Ectodermal cell (in vitro differentiated cells): ENCODE data around the gene RTL1.

Experiments used
- H3K27ac ChIP-seq: 2 replicates; pipeline ENCODE4 v1.7.0; 2013; ENCODE audit warnings: mild to moderate bottlenecking, low read depth, low read length; ENCODE audit not compliant: insufficient read depth, poor library complexity, severe bottlenecking
- H3K27me3 ChIP-seq: 2 replicates; pipeline ENCODE4 v1.7.0; 2013; ENCODE audit warnings: mild to moderate bottlenecking, low read length; ENCODE audit not compliant: insufficient read depth, control insufficient read depth, poor library complexity, severe bottlenecking
- H3K36me3 ChIP-seq: one replicate; pipeline ENCODE4 v1.7.0; 2013; ENCODE audit warnings: low read length; ENCODE audit not compliant: control insufficient read depth, insufficient read depth
- H3K4me1 ChIP-seq: one replicate; pipeline ENCODE4 v1.7.0; 2013; ENCODE audit warnings: low read length; ENCODE audit not compliant: control insufficient read depth, insufficient read depth
- H3K4me3 ChIP-seq: 2 replicates; pipeline ENCODE4 v1.7.0; 2013; ENCODE audit warnings: low read depth, low read length, control low read depth; ENCODE audit not compliant: insufficient read depth
- H3K9me3 ChIP-seq: 2 replicates; pipeline ENCODE4 v1.7.0; 2013; ENCODE audit warnings: mild to moderate bottlenecking, low read length, moderate library complexity; ENCODE audit not compliant: control insufficient read depth
- WGBS, 2 experiments: methylation state at CpG; one replicate each; pipeline ENCODE4 v1.1.7; 2013; ENCODE audit warnings: missing lambda C conversion rate in 2 of 2; 5-methylcytosine and 5-hydroxymethylcytosine counted together

The RTL1 gene

GRCh38 chr14:100849115-100849781 is 54.3 kb downstream of the RTL1 start:
- 89 to 92% methylated on average over 8 of the region's 8 CpGs for WGBS, 2 experiments
- H3K36me3 ChIP-seq, result no peaks in the 10 kb centered on the region
- no peak overlapping the region for H3K27ac ChIP-seq
- no peaks in the 10 kb centered on the region for H3K4me1 ChIP-seq
- H3K4me3 ChIP-seq, result no peak overlapping the region
- no peaks in the 10 kb centered on the region for H3K27me3 ChIP-seq
- H3K9me3 ChIP-seq, result no peaks in the 10 kb centered on the region

- no peaks in the 10 kb centered on the region for H3K27me3 ChIP-seq
These were observed 57.1 kb downstream of the RTL1 start for GRCh38 chr14:100846309-100846859.

DNA sequence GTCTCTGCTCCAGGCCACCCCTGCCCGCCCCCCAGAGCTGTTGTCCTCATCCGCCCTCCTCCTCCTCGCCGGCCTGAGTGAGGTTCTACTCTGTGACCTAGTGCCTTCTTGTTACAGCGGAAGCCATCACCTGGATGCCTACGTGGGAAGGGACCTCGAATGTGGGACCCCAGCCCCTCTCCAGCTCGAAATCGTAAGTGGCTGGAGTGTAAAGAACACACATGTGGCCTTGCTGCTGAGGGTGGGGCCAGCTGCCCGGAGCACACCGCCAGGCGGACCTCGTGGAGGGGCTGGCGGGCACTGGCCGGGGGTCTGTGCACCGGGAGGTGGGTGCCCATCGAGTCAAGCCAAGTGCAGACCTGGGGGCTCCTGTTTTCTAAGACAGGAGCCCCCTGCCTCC is 58.2 kb downstream of the RTL1 start:
- 94 to 96% methylated on average over 17 of the region's 17 CpGs for WGBS, 2 experiments
- Histone ChIP-seq H3K9me3 (no peaks in the 10 kb centered on the region), H3K27me3 (no peaks in the 10 kb centered on the region), H3K4me3 (no peak overlapping the region), H3K36me3 (no peaks in the 10 kb centered on the region), H3K27ac (no peak overlapping the region), H3K4me1 (peaks cover 31% of the 10 kb centered on the region)

More at GRCh38 chr14:100846309-100846859, 57.1 kb downstream of the RTL1 start:
- Histone ChIP-seq H3K36me3 (no peaks in the 10 kb centered on the region), H3K4me1 (peaks cover 20% of the 10 kb centered on the region), H3K4me3 (no peak overlapping the region), H3K27ac (no peak overlapping the region), H3K9me3 (no peaks in the 10 kb centered on the region)
- WGBS, 2 experiments, result 96 to 97% methylated on average over 8 of the region's 8 CpGs

DNA sequence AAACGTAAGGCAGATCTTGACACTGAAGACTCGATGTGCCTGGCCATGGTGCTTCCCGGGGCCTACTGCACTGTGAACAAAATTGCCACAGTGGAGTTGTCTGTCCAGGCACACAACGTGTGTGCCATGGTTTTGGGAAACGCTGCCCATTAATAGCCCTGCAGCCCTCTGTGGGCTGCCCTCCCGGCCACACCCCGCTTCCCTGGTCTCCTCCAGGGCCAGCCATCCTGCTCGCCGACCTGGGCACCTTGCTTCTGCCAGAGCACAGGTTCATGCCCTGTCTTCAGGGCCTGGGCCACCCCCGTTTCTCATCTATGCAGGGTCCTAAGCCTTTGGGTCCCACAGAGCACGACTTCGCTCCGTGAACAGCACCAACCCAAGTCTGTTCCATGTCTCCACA is 58.7 kb downstream of the RTL1 start:
- Histone ChIP-seq H3K36me3 (no peaks in the 10 kb centered on the region), H3K27ac (no peak overlapping the region), H3K4me3 (no peak overlapping the region), H3K9me3 (no peaks in the 10 kb centered on the region), H3K27me3 (no peaks in the 10 kb centered on the region), H3K4me1 (peaks cover 35% of the 10 kb centered on the region)
- 95 to 96% methylated on average over 13 of the region's 13 CpGs for WGBS, 2 experiments

DNA sequence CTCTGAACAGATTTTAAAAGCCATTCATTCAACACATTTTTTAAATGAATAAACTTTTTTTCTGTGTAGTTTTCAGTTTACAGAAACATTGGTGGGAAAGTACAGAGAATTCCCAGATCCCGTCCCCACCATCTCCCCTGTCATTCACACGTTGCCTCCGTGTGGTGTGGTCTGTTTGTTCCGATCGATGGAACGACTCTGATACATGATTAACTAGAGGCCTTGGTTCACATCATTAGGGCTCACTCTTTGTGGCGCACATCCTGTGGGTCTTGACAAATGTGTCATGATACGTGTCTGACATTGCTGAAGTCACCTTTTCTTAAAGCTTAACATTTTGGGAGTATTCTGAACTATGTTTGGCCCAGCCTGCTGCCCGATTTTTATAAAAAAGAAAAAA is 59.1 kb downstream of the RTL1 start:
- no peak overlapping the region for H3K4me3 ChIP-seq
- H3K27ac ChIP-seq, result no peak overlapping the region
- no peaks in the 10 kb centered on the region for H3K36me3 ChIP-seq
- 89 to 91% methylated on average over 9 of the region's 9 CpGs for WGBS, 2 experiments
- H3K9me3 ChIP-seq, result no peaks in the 10 kb centered on the region
- peaks cover 40% of the 10 kb centered on the region for H3K4me1 ChIP-seq
- no peaks in the 10 kb centered on the region for H3K27me3 ChIP-seq

- no peaks in the 10 kb centered on the region for H3K9me3 ChIP-seq
- no peaks in the 10 kb centered on the region for H3K27me3 ChIP-seq
- 91 to 95% methylated on average over 4 of the region's 4 CpGs for WGBS, 2 experiments
- H3K4me1 ChIP-seq, result peaks cover 43% of the 10 kb centered on the region
- H3K36me3 ChIP-seq, result no peaks in the 10 kb centered on the region
- no peak overlapping the region for H3K27ac ChIP-seq
- H3K4me3 ChIP-seq, result no peak overlapping the region
These were observed 59.5 kb downstream of the RTL1 start for GRCh38 chr14:100844082-100844408.

DNA sequence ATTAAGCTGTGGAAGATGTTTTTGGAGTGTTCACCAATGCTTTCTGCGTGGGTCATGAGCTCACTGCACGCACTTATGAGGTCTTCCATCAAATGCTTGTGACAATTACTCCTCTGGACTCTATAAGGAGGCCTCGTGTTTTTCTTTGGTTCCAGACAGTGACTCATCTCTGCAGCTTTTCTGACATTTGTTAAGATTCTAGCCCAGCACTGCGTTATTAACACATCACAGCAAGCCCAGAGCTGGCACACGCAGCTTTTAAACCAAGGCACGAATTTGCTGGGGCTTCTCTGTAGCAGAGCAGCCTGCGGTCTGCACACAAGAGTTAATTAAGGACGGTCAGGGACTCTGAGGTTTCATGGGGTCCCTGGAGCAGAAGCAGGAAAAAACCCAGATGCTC is 60.7 kb downstream of the RTL1 start:
- WGBS, 2 experiments, result 78 to 79% methylated on average over 8 of the region's 8 CpGs
- peaks cover 56% of the 10 kb centered on the region for H3K4me1 ChIP-seq
- H3K36me3 ChIP-seq, result no peaks in the 10 kb centered on the region
- no peaks in the 10 kb centered on the region for H3K27me3 ChIP-seq
- no peaks in the 10 kb centered on the region for H3K9me3 ChIP-seq
- no peak overlapping the region for H3K4me3 ChIP-seq
- no peak overlapping the region for H3K27ac ChIP-seq

- no peak overlapping the region for H3K27ac ChIP-seq
- H3K27me3 ChIP-seq, result no peaks in the 10 kb centered on the region
- no peak overlapping the region for H3K4me3 ChIP-seq
- H3K4me1 ChIP-seq, result peaks cover 65% of the 10 kb centered on the region
- no peaks in the 10 kb centered on the region for H3K9me3 ChIP-seq
- 93 to 94% methylated on average over 15 of the region's 15 CpGs for WGBS, 2 experiments
- no peaks in the 10 kb centered on the region for H3K36me3 ChIP-seq
These were observed 61.6 kb downstream of the RTL1 start for GRCh38 chr14:100841761-100842403.

DNA sequence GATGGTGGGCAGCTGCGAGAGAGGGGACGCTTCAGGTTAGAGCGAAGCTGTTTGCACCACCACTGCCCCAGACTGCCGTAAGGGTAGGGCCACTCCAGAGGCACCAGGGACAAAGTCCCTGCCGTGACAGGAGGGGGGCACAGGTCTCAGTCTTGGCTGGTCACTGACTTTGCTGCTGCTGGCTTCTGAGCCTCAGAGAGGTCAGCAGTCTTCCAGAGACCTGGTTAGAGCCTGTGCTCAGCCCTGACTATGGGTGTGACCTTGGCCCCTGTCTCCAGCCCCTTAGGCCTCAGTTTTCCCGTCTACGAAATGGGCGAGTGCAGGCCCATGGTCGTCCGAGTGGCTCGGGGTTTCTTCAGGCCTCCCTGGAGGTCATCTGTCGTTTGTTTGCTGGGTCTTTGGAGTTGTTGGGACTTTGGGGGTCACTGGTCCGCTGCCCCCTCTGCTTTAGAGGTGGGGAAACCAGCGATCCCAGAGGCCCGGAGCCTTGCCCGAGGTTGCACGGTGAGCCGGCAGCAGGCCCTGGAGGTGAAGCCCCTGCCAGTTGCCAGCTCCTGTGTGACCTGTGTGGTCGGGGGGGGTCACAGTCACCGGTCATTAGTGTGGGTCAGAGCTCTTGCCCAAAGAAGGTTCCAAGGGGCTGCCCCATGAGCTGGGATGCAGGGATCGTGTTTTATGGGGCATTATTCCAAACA is 62.3 kb downstream of the RTL1 start:
- no peaks in the 10 kb centered on the region for H3K9me3 ChIP-seq
- peaks cover 65% of the 10 kb centered on the region for H3K4me1 ChIP-seq
- no peak overlapping the region for H3K4me3 ChIP-seq
- H3K27ac ChIP-seq, result peak overlapping the region; percentile 85
- no peaks in the 10 kb centered on the region for H3K27me3 ChIP-seq
- 79 to 81% methylated on average over 21 of the region's 21 CpGs for WGBS, 2 experiments
- H3K36me3 ChIP-seq, result no peaks in the 10 kb centered on the region
